CD4-positive, alpha-beta T cell (primary cell): Measurements from ENCODE around the gene FAM193B. TPM values are rescaled to one million over a fixed set of nuclear protein-coding genes. Genes with fewer than 3 reads are reported as not detected.
A peak's percentile ranks its signal among the peaks of the same experiment; 100 is the strongest.

ENCODE experiments used
- ATAC-seq: fragments of 200-7000 bp; cut with Tn5 transposase; one replicate; pipeline ENCODE4 v1.10.0; 2022; ENCODE audit warnings: mild to moderate bottlenecking; ENCODE audit not compliant: poor library complexity
- CTCF ChIA-PET: fragments of 350-600 bp; sonication (Branson Sonifier 250); formaldehyde crosslinking; loops from one replicate; lab custom pipeline; 2021; ENCODE audit warnings: antibody characterized with exemption, inconsistent platforms; lab: Charles Lee
- POLR2A ChIA-PET: fragments of 350-600 bp; sonication (Branson Sonifier 250); formaldehyde crosslinking; loops from one replicate; lab custom pipeline; 2021; ENCODE audit warnings: antibody characterized with exemption, inconsistent platforms; lab: Charles Lee
- DNase-seq, 14 experiments: peaks; one replicate each; pipeline ENCODE4 v3.0.0-alpha.2; 2013 to 2020; ENCODE audit warnings: mixed read lengths in 2 of 14
- H3K27ac ChIP-seq, 2 donors: one replicate each; pipeline versions ENCODE4 v1.5.1 to v1.7.0; 2013; ENCODE audit warnings: low read length in 2 of 2, low read depth in 1 of 2, mild to moderate bottlenecking in 1 of 2
- H3K27me3 ChIP-seq, 2 experiments: 1 replicate in 1 of 2; 2 replicates in 1 of 2; pipeline versions ENCODE4 v1.6.1 to v1.7.0; 2013; ENCODE audit warnings: low read length in 2 of 2, control low read depth in 1 of 2, mild to moderate bottlenecking in 1 of 2, moderate library complexity in 1 of 2; ENCODE audit not compliant: insufficient read depth in 2 of 2, control insufficient read depth in 1 of 2
- H3K36me3 ChIP-seq: one replicate; pipeline ENCODE4 v1.6.1; 2013; ENCODE audit warnings: low read length, control low read depth; ENCODE audit not compliant: insufficient read depth
- H3K4me1 ChIP-seq: one replicate; pipeline ENCODE4 v1.6.1; 2013; ENCODE audit warnings: low read length, control low read depth; ENCODE audit not compliant: insufficient read depth
- H3K4me3 ChIP-seq: one replicate; pipeline ENCODE4 v1.5.1; 2013; ENCODE audit warnings: mild to moderate bottlenecking, low read length, moderate library complexity
- H3K9me3 ChIP-seq, 2 experiments: 1 replicate in 1 of 2; 2 replicates in 1 of 2; pipeline versions ENCODE4 v1.6.1 to v1.7.0; 2013; ENCODE audit warnings: low read length in 2 of 2, mild to moderate bottlenecking in 2 of 2, control low read depth in 1 of 2, moderate library complexity in 1 of 2; ENCODE audit not compliant: control insufficient read depth in 1 of 2, insufficient read depth in 1 of 2
- H3K27ac Mint-ChIP-seq: one replicate; pipeline ENCODE4 v1.8.0; 2020; ENCODE audit warnings: mixed read lengths
- H3K27me3 Mint-ChIP-seq: one replicate; pipeline ENCODE4 v1.8.0; 2021; ENCODE audit warnings: mixed read lengths
- H3K36me3 Mint-ChIP-seq: one replicate; pipeline ENCODE4 v1.8.0; 2021; ENCODE audit warnings: low read depth, mixed read lengths
- H3K4me1 Mint-ChIP-seq: one replicate; pipeline ENCODE4 v1.8.0; 2021; ENCODE audit warnings: low read depth, mixed read lengths
- H3K4me3 Mint-ChIP-seq: one replicate; pipeline ENCODE4 v1.8.0; 2020; ENCODE audit warnings: mild to moderate bottlenecking, mixed read lengths
- H3K9me3 Mint-ChIP-seq: one replicate; pipeline ENCODE4 v1.8.0; 2020; ENCODE audit warnings: mixed read lengths
- intact Hi-C, 2 experiments: fragments of 100-400 bp; cut with DNase I in 1 of 2; cut with micrococcal nuclease in 1 of 2; formaldehyde crosslinking; loops; one replicate each; pipeline versions ENCODE4 v1.15.1 to v1.9.0; 2023 to 2025; cut with DNase I, micrococcal nuclease
- total RNA-seq, 174 experiments: library from RNA in 2 of 174; stranded (reverse) in 2 of 174; gene quantifications; one replicate each; pipeline ENCODE4 v1.2.3 and lab custom pipeline; 2021 to 2026
- TF ChIP-seq, protein P1 (sequence below): fragments of 200-600 bp; IDR thresholded peaks from one replicate; pipeline ENCODE4 v1.8.0; 2022; ENCODE audit warnings: antibody characterized with exemption, mild to moderate bottlenecking

The FAM193B gene
- total RNA-seq, 2 experiments from 2014 or later = 150 to 155 TPM

DNA sequence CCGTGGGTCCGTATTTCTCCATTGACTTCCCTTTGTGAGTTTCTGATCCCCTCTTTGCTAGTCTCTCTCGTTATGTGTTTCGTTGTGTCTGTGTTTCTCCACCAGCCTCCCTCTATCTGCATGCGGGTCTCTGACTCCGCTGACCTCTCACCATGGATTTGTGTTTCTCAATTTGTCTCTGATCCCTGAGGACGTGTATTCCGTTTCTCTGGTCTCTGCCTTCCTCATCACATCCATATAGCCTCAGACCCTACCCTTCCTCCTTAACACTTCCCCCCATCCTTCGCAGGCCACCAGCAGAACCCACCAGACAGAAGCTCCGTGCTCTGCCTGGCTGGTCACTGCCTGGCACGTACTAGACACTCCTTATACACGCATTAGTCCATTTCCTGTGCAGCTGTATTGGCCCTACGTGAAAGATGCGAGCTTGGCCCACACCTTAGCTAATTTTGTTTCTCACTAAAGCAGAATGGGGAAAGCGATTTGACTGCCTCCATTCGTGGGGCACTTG is 46.2 kb upstream of the FAM193B start:
- no peak for ATAC-seq
- no peaks in the 10 kb centered on the region for H3K27me3 Mint-ChIP-seq
- Histone ChIP-seq H3K36me3 (peaks cover 18% of the 10 kb centered on the region), H3K9me3 (no peaks in the 10 kb centered on the region), H3K4me1 (peaks cover 24% of the 10 kb centered on the region), H3K4me3 (peak overlapping the region; percentile 82), H3K27me3 (no peaks in the 10 kb centered on the region), H3K27ac (peak overlapping the region; percentile 33 to 57)
- H3K4me1 Mint-ChIP-seq = peaks cover 31% of the 10 kb centered on the region
- H3K4me3 Mint-ChIP-seq = peak overlapping the region; percentile 97
- intact Hi-C loops = loop anchor here (1.0 to 5.0 kb wide), 4 partner anchors 8 to 552 kb away; partner anchors contain the start of genes TMED9 (in 2 of the 2), FAM193B (in 1 of the 2), LMAN2 (in 1 of the 2) and NHP2 (in 1 of the 2)
- H3K27ac Mint-ChIP-seq = peak overlapping the region; percentile 85
- H3K9me3 Mint-ChIP-seq = no peaks in the 10 kb centered on the region
- POLR2A ChIA-PET = interaction anchor here (0.9 to 1.9 kb wide), 3 partner anchors 8 to 85 kb away, joined by 3 to 4 read pairs (median 3); partner anchors contain the start of genes DDX41 and TMED9
- CTCF ChIA-PET = no interaction called here
- DNase-seq = peak in 3 of 14 experiments; percentile 21 to 36 (median 27)
- H3K36me3 Mint-ChIP-seq = peaks cover 28% of the 10 kb centered on the region
- TF ChIP-seq, protein P1, sequence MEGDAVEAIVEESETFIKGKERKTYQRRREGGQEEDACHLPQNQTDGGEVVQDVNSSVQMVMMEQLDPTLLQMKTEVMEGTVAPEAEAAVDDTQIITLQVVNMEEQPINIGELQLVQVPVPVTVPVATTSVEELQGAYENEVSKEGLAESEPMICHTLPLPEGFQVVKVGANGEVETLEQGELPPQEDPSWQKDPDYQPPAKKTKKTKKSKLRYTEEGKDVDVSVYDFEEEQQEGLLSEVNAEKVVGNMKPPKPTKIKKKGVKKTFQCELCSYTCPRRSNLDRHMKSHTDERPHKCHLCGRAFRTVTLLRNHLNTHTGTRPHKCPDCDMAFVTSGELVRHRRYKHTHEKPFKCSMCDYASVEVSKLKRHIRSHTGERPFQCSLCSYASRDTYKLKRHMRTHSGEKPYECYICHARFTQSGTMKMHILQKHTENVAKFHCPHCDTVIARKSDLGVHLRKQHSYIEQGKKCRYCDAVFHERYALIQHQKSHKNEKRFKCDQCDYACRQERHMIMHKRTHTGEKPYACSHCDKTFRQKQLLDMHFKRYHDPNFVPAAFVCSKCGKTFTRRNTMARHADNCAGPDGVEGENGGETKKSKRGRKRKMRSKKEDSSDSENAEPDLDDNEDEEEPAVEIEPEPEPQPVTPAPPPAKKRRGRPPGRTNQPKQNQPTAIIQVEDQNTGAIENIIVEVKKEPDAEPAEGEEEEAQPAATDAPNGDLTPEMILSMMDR = no peak

DNA sequence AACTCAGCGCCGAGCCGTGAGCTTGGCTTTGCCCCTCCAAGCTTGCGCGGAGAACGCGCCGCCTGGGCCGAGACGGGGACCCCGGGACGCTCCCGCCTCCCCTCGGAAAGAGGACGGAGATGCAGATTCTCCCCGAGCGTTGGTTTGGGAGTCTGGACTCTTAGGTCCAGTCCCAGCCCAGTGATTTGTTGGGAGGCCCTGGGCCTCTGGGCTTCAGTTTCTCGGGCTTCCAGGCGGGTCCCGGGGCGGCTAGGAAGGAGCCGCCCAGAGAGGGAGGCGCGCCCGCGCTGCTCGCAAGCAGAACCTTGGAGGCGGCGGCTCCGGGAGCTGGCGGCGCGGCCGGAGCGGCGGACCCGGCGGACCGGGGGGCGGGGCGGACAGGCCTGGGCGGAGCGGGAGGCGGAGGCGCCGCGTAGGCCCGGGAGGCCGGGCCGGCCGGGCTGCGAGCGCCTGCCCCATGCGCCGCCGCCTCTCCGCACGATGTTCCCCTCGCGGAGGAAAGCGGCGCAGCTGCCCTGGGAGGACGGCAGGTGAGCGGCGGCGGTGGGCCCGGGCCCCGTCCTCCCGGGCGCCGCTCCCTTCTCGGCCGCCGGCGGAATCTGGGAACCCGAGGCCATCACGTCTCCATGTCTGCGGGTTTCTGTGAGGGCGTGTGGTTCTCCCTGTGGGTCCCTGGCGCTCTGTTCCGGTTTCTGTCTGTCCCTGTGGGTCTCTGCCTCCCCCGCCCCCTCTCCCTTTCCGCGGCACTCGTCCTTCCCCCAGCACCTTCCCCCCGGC is 45.6 kb upstream of the FAM193B start, which contains the start of gene B4GALT7:
Gene B4GALT7, plus strand, starts transcription at position 402 of the 777 bp plus-strand sequence. Its CDS starts 79 bp downstream, at position 481.
- H3K4me3 Mint-ChIP-seq = peak within 1 kb of the TSS; percentile 97
- TF ChIP-seq, protein P1 = no peak
- peak within 1 kb of the TSS; percentile 96 for H3K4me3 ChIP-seq
- CTCF ChIA-PET = no interaction called here
- POLR2A ChIA-PET = interaction anchor here (1.0 to 1.9 kb wide), 3 partner anchors 83 to 144 kb away, joined by 3 to 6 read pairs (median 4); partner anchors contain the start of gene DDX41
- H3K27ac ChIP-seq = peak within 1 kb of the TSS; percentile 56 to 73
- H3K27me3 Mint-ChIP-seq = no peaks in the 10 kb centered on the region
- peaks cover 27% of the 10 kb centered on the region for H3K4me1 ChIP-seq
- peak; percentile 89 for ATAC-seq
- peaks cover 31% of the 10 kb centered on the region for H3K4me1 Mint-ChIP-seq
- no peaks in the 10 kb centered on the region for H3K27me3 ChIP-seq
- peak within 1 kb of the TSS; percentile 85 for H3K27ac Mint-ChIP-seq
- no peaks in the 10 kb centered on the region for H3K9me3 ChIP-seq
- no peaks in the 10 kb centered on the region for H3K9me3 Mint-ChIP-seq
- peaks cover 32% of the 10 kb centered on the region for H3K36me3 Mint-ChIP-seq
- H3K36me3 ChIP-seq = peaks cover 20% of the 10 kb centered on the region
- intact Hi-C loops = loop anchor here (1.0 to 5.0 kb wide), 4 partner anchors 8 to 552 kb away; partner anchors contain the start of genes TMED9 (in 2 of the 2), FAM193B (in 1 of the 2), LMAN2 (in 1 of the 2) and NHP2 (in 1 of the 2)
- peak; percentile 59 to 93 (median 85) for DNase-seq

DNA sequence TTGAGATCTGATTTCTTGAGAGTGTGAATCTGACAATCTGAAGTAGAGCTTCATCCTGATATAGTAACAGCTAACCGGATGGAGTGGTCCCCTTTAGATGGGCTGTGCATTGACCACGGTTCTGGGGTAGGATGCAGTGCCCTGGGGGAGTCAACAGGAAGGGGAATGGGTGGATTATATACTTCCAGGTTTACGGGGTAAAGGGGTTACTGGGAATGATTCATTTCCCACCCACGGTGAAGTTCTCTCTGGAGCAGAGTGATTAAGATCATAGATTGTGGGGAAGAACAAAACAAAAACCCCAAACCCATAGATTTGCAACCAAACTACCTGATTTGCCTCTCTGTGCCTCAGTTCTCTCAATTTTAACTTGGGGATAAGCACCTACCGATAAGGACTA is 44.1 kb upstream of the FAM193B start:
- DNase-seq (no peak), ATAC-seq (no peak)
- Histone ChIP-seq H3K36me3 (peaks cover 34% of the 10 kb centered on the region), H3K4me1 (peaks cover 38% of the 10 kb centered on the region), H3K27ac (no peak overlapping the region), H3K4me3 (no peak overlapping the region), H3K9me3 (no peaks in the 10 kb centered on the region), H3K27me3 (no peaks in the 10 kb centered on the region)
- TF ChIP-seq, protein P1 = no peak
- Mint-ChIP-seq H3K27me3 (no peaks in the 10 kb centered on the region), H3K36me3 (peaks cover 46% of the 10 kb centered on the region), H3K27ac (peak overlapping the region; percentile 69), H3K9me3 (no peaks in the 10 kb centered on the region), H3K4me3 (peak overlapping the region; percentile 81), H3K4me1 (peaks cover 37% of the 10 kb centered on the region)
- CTCF ChIA-PET = no interaction called here
- POLR2A ChIA-PET = interaction anchor here (0.6 to 1.9 kb wide), 3 partner anchors 83 to 149 kb away, joined by 3 to 6 read pairs (median 4); no protein-coding TSS in a partner anchor
- intact Hi-C loops = no loop called here
